Measurements from ENCODE around the gene PITX1.

PITX1 gene

GRCh38 chr5:135029477-135030122, 4.4 kb downstream of the PITX1 start:
- DNase-seq (ENCODE audit: low read depth) = no peak

- no peak for DNase-seq (ENCODE audit: low read depth)
These were observed 5.1 kb downstream of the PITX1 start for GRCh38 chr5:135028791-135029476.

GRCh38 chr5:135027697-135028615, 6.1 kb downstream of the PITX1 start:
- DNase-seq (ENCODE audit: low read depth) = no peak

- DNase-seq (ENCODE audit: low read depth) = no peak
These were observed 6.7 kb downstream of the PITX1 start for GRCh38 chr5:135027266-135027696.

GRCh38 chr5:135026645-135027265, 7.3 kb downstream of the PITX1 start:
- no peak for DNase-seq (ENCODE audit: low read depth)

GRCh38 chr5:135025730-135026644, 8.0 kb downstream of the PITX1 start:
- DNase-seq (ENCODE audit: low read depth) = no peak

- DNase-seq (ENCODE audit: low read depth) = no peak
These were observed 8.9 kb downstream of the PITX1 start for GRCh38 chr5:135024956-135025729.

- no peak for DNase-seq (ENCODE audit: low read depth)
These were observed 13.7 kb downstream of the PITX1 start for GRCh38 chr5:135020111-135020895.

- no peak for DNase-seq (ENCODE audit: low read depth)
These were observed 14.7 kb downstream of the PITX1 start for GRCh38 chr5:135019314-135019713.

GRCh38 chr5:135018457-135018856, 15.6 kb downstream of the PITX1 start:
- DNase-seq (ENCODE audit: low read depth) = no peak

GRCh38 chr5:135016861-135017290, 17.2 kb downstream of the PITX1 start:
- no peak for DNase-seq (ENCODE audit: low read depth)

- no peak for DNase-seq (ENCODE audit: low read depth)
These were observed 18.1 kb downstream of the PITX1 start for GRCh38 chr5:135015942-135016341.

- DNase-seq (ENCODE audit: low read depth) = no peak
These were observed 20.0 kb downstream of the PITX1 start for GRCh38 chr5:135013947-135014570.

GRCh38 chr5:135013445-135013844, 20.6 kb downstream of the PITX1 start:
- DNase-seq (ENCODE audit: low read depth) = no peak

GRCh38 chr5:135012951-135013391, 21.1 kb downstream of the PITX1 start:
- DNase-seq (ENCODE audit: low read depth) = no peak

GRCh38 chr5:135012033-135012588, 21.9 kb downstream of the PITX1 start:
- no peak for DNase-seq (ENCODE audit: low read depth)

GRCh38 chr5:135011355-135012032, 22.5 kb downstream of the PITX1 start:
- DNase-seq (ENCODE audit: low read depth) = no peak

Measured in stimulated activated CD8-positive, alpha-beta memory T cell treated with anti-CD3 and anti-CD28 coated beads, Interleukin-7, amount 100 ng/mL, for 24 hours (primary cell).